Adrenal gland (tissue), 12 donors: ENCODE results near the gene FAM53B. TPM values are rescaled to one million over a fixed set of nuclear protein-coding genes. Genes with fewer than 3 reads are reported as not detected.

ENCODE experiments used
- DNase-seq, 7 donors: peaks; one replicate each; pipeline ENCODE4 v3.0.0-alpha.2; 2019 to 2020
- H3K27ac ChIP-seq, 5 donors: fragments of 200-600 bp; sonication (generic) in 4 of 5; 1 replicate in 3 of 5; 2 replicates in 2 of 5; pipeline versions ENCODE4 v1.5.1 to v1.8.0; 2016 to 2020; ENCODE audit warnings: mild to moderate bottlenecking in 1 of 5
- H3K27me3 ChIP-seq: fragments of 200-600 bp; 2 replicates; pipeline ENCODE4 v1.8.0; 2021
- H3K36me3 ChIP-seq, 2 donors: fragments of 200-600 bp; replicated peaks in 1 of 2; 1 replicate in 1 of 2; 2 replicates in 1 of 2; pipeline versions ENCODE4 v1.5.1 to v1.8.0; 2018 to 2022
- H3K4me1 ChIP-seq, 2 donors: fragments of 200-600 bp; replicated peaks in 1 of 2; 1 replicate in 1 of 2; 2 replicates in 1 of 2; pipeline versions ENCODE4 v1.5.1 to v1.8.0; 2018 to 2021
- H3K4me3 ChIP-seq, 4 donors: fragments of 200-600 bp; sonication (generic) in 3 of 4; one replicate each; pipeline ENCODE4 v1.5.1; 2016 to 2018
- H3K9me3 ChIP-seq, 3 donors: fragments of 200-600 bp; sonication (generic) in 1 of 3; replicated peaks in 1 of 3; 1 replicate in 2 of 3; 2 replicates in 1 of 3; pipeline versions ENCODE4 v1.5.1 to v1.8.0; 2016 to 2021
- CTCF ChIP-seq, 6 experiments: fragments of 450-650 bp in 4 of 6; fragments of 200-600 bp in 2 of 6; sonication (generic) in 1 of 6; IDR thresholded peaks; 1 replicate in 5 of 6; 2 replicates in 1 of 6; pipeline versions ENCODE4 v1.5.1 to v1.8.0; 2016 to 2021; ENCODE audit warnings: antibody characterized with exemption in 6 of 6, mild to moderate bottlenecking in 2 of 6, moderate library complexity in 1 of 6
- POLR2A ChIP-seq, 2 donors: fragments of 450-650 bp; IDR thresholded peaks; one replicate each; pipeline ENCODE4 v1.6.1; 2017; ENCODE audit warnings: antibody characterized with exemption in 2 of 2, mild to moderate bottlenecking in 2 of 2, moderate library complexity in 1 of 2
- WGBS, 4 donors: extraction: QIAGEN DNeasy Blood & Tissue Kit in 2 of 4; methylation state at CpG; one replicate each; pipeline versions ENCODE4 v1.1.5 to v1.1.7; 2013 to 2017; 5-methylcytosine and 5-hydroxymethylcytosine counted together
- intact Hi-C, 2 donors: fragments of 100-400 bp; cut with DNase I; formaldehyde crosslinking; loops; one replicate each; pipeline versions ENCODE4 v1.14.1 to v1.15.0; 2022 to 2023
- polyA plus RNA-seq, 3 donors: library from polyadenylated mRNA; stranded (reverse); fragments of 200-250 nt in 2 of 3; fragments of 350-450 nt in 1 of 3; fragmentation: Illumina TruSeq in 1 of 3; extraction: RNeasy Lipid Tissue Mini Kit (QIAGEN cat#74804) in 1 of 3; gene quantifications; one replicate each; pipeline ENCODE4 v1.2.3, GENCODE V29; 2013 to 2014
- total RNA-seq, 9 donors: library from RNA; depleted of rRNA in 4 of 9; stranded (reverse); fragments of >200 nt in 4 of 9; fragments of 120-200 nt in 1 of 9; fragmentation: NEBNext Ultra II Directional in 1 of 9; extraction: Animal tissue kit (Norgen Biotek cat#: 25700) in 1 of 9; gene quantifications; one replicate each; pipeline versions ENCODE4 v1.1.0 to v1.2.4, GENCODE V29; 2013 to 2023
- donor health status: healthy with polysubstance abuse.
- donor health status: Bipolar disorder and iron deficiency.
- donor health status: DM: yes; HTN: yes; CAD: no.
- donor health status: DM: no; HTN: no; CAD: no.
- donor health status: DM: no; HTN: no; CAD: no.
- donor health status: DM: yes; HTN: yes; CAD: no.

FAM53B gene
- total and polyA plus RNA-seq, 12 donors = 15.1 to 90.9 (median 65.5) TPM

GRCh38 chr10:124665091-124665490, 79.1 kb downstream of the FAM53B start:
- H3K4me3 ChIP-seq = no peak overlapping the region
- intact Hi-C loops = no loop called here
- peaks cover 16 to 50% of the 10 kb centered on the region in 2 donors for H3K4me1 ChIP-seq
- no peaks in the 10 kb centered on the region for H3K27me3 ChIP-seq
- DNase-seq = no peak
- peak overlapping the region in 3 of 5 donors; percentile 31 to 84 (median 68) for H3K27ac ChIP-seq
- WGBS, 4 donors = 29 to 80% (median 64%) methylated on average over 1 to 2 of the region's 2 CpGs
- no peak for TF ChIP-seq CTCF (IDR thresholded peaks at IDR 0.05)
- no peak for TF ChIP-seq POLR2A (IDR thresholded peaks at IDR 0.05)
- H3K9me3 ChIP-seq = no peaks in the 10 kb centered on the region
- peaks cover 0 to 9% of the 10 kb centered on the region in 2 donors for H3K36me3 ChIP-seq

GRCh38 chr10:124663766-124664360, 80.3 kb downstream of the FAM53B start:
- intact Hi-C loops = no loop called here
- TF ChIP-seq POLR2A (IDR thresholded peaks at IDR 0.05) (no peak), CTCF (IDR thresholded peaks at IDR 0.05) (no peak)
- DNase-seq = no peak
- 92 to 97% (median 95%) methylated on average over 7 to 11 of the region's 11 CpGs for WGBS, 4 donors
- Histone ChIP-seq H3K36me3 (peaks cover 0 to 9% of the 10 kb centered on the region in 2 donors), H3K27ac (peak overlapping the region in 2 of 5 donors; percentile 68 to 84), H3K27me3 (no peaks in the 10 kb centered on the region), H3K4me3 (no peak overlapping the region), H3K4me1 (peaks cover 16 to 45% of the 10 kb centered on the region in 2 donors), H3K9me3 (no peaks in the 10 kb centered on the region)

GRCh38 chr10:124663228-124663627, 81.0 kb downstream of the FAM53B start:
- Histone ChIP-seq H3K9me3 (no peaks in the 10 kb centered on the region), H3K4me1 (peaks cover 16 to 39% of the 10 kb centered on the region in 2 donors), H3K4me3 (no peak overlapping the region), H3K27ac (peak overlapping the region in 1 of 5 donors; percentile 32), H3K27me3 (no peaks in the 10 kb centered on the region), H3K36me3 (peaks cover 0 to 9% of the 10 kb centered on the region in 2 donors)
- TF ChIP-seq POLR2A (IDR thresholded peaks at IDR 0.05) (no peak), CTCF (IDR thresholded peaks at IDR 0.05) (no peak)
- no peak for DNase-seq
- intact Hi-C loops = no loop called here
- WGBS, 4 donors = 89 to 100% (median 94%) methylated on average over 3 to 8 of the region's 8 CpGs

- no peak for DNase-seq
- H3K4me1 ChIP-seq = peaks cover 15 to 27% of the 10 kb centered on the region in 2 donors
- no peaks in the 10 kb centered on the region for H3K27me3 ChIP-seq
- intact Hi-C loops = no loop called here
- H3K4me3 ChIP-seq = no peak overlapping the region
- 88 to 91% (median 89%) methylated on average over 6 to 9 of the region's 9 CpGs for WGBS, 4 donors
- H3K27ac ChIP-seq = peak overlapping the region in 1 of 5 donors; percentile 10
- peaks cover 0 to 9% of the 10 kb centered on the region in 2 donors for H3K36me3 ChIP-seq
- TF ChIP-seq POLR2A (IDR thresholded peaks at IDR 0.05) = no peak
- no peak for TF ChIP-seq CTCF (IDR thresholded peaks at IDR 0.05)
- H3K9me3 ChIP-seq = no peaks in the 10 kb centered on the region
Observed at GRCh38 chr10:124661660-124662180, 82.5 kb downstream of the FAM53B start.
